GM12878 (cell line): Measurements from ENCODE around the gene AOPEP. TPM values are rescaled to one million over a fixed set of nuclear protein-coding genes. Genes with fewer than 3 reads are reported as not detected.

Experiments used
- EGR1 ChIP-seq, 2 experiments: IDR thresholded peaks; 1 replicate in 1 of 2; 2 replicates in 1 of 2; pipeline ENCODE4 v1.6.1; 2011 to 2012; ENCODE audit warnings: low read depth in 2 of 2, low read length in 2 of 2, borderline replicate concordance in 1 of 2, mild to moderate bottlenecking in 1 of 2, moderate library complexity in 1 of 2
- MEF2B ChIP-seq: fragments of 450-650 bp; IDR thresholded peaks from 2 replicates; pipeline ENCODE4 v1.6.1; 2018; ENCODE audit warnings: mild to moderate bottlenecking, moderate library complexity; ENCODE audit not compliant: partially characterized antibody, poor library complexity, severe bottlenecking
- MTA2 ChIP-seq: fragments of 450-650 bp; IDR thresholded peaks from 2 replicates; pipeline ENCODE4 v1.6.1; 2016; ENCODE audit warnings: low read depth, mild to moderate bottlenecking, moderate library complexity
- MTA3 ChIP-seq: IDR thresholded peaks from 2 replicates; pipeline ENCODE4 v1.6.1; 2012; ENCODE audit warnings: low read length, inconsistent platforms, borderline replicate concordance
- RAD21 ChIP-seq: IDR thresholded peaks from 2 replicates; pipeline ENCODE4 v1.6.1; 2011; ENCODE audit warnings: mild to moderate bottlenecking, low read depth, low read length, moderate library complexity; ENCODE audit not compliant: insufficient read depth
- RFX5 ChIP-seq: IDR thresholded peaks from 2 replicates; pipeline ENCODE4 v1.6.1; 2011; ENCODE audit warnings: low read depth, low read length, improper control_type of control experiment
- SMARCA5 ChIP-seq: fragments of 450-650 bp; IDR thresholded peaks from 2 replicates; pipeline ENCODE4 v1.6.1; 2017; ENCODE audit warnings: mild to moderate bottlenecking
- TARDBP ChIP-seq: IDR thresholded peaks from 2 replicates; pipeline ENCODE4 v1.6.1; 2016; ENCODE audit warnings: borderline replicate concordance
- polyA plus RNA-seq, 11 experiments: library from polyadenylated mRNA; depleted of rRNA in 4 of 11; unstranded in 6 of 11; stranded (reverse) in 5 of 11; fragments of >200 nt; fragmentation: Nextera tagmentation in 4 of 11; fragmentation: Illumina TruSeq in 1 of 11; extraction: Ambion mirVana in 4 of 11; extraction: Trizol in 1 of 11; gene quantifications; 1 replicate in 1 of 11; 2 replicates in 10 of 11; pipeline versions ENCODE4 v1.2.1 to v1.2.3, GENCODE V29; 2011 to 2016; ENCODE audit warnings: inconsistent platforms in 2 of 11, missing spikeins in 2 of 11, low read depth in 1 of 11
- total RNA-seq, 4 experiments: library from RNA; depleted of rRNA in 3 of 4; stranded (reverse); fragments of >200 nt in 3 of 4; fragmentation: Illumina TruSeq in 1 of 4; extraction: Trizol in 1 of 4; gene quantifications; 2 replicates each; pipeline versions ENCODE4 v1.2.1 to v1.2.3, GENCODE V29; 2013 to 2021
- TF ChIP-seq, protein P1 (sequence below): fragments of 150-350 bp; IDR thresholded peaks from 2 replicates; pipeline ENCODE4 v1.6.1; 2016; ENCODE audit warnings: low read depth, low read length
- TF ChIP-seq, protein P2 (sequence below): IDR thresholded peaks from 2 replicates; pipeline ENCODE4 v1.6.1; 2011; ENCODE audit warnings: borderline replicate concordance, low read depth, mild to moderate bottlenecking, moderate library complexity, mixed read lengths, low read length; ENCODE audit not compliant: insufficient read depth; ENCODE audit errors: extremely low read length
- TF ChIP-seq, protein P3 (sequence below): fragments of 450-650 bp; formaldehyde crosslinking; IDR thresholded peaks from 2 replicates; pipeline ENCODE4 v1.4.0; 2020; ENCODE audit warnings: mild to moderate bottlenecking, moderate library complexity

AOPEP gene
- total and polyA plus RNA-seq, 10 of the 15 experiments (the other 5 are each of a cell fraction or from before 2014, with no cell fraction given) = 2.3 to 16.9 (median 10.1) TPM

DNA sequence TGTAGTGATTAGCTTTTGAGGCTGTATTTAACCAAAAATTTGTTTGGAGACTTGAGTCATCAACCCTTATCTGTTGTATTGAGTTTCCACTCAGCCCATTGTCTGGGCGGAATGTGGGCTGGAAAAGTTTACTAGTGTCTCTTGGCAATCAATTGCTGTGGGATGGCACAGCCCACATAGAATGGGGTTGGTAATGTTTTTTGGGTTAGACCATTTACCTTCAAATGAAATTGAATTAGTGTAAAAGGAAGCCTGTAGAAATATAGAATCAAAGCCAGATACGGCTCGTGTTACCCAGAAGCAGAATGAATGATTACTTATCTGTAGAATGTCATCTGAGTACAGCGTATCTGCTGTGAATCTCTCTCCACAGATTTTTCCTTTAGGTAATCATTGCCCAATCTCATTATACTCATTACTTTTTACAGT is 142.9 kb downstream of the AOPEP start (continued):
- TF ChIP-seq, protein P1, sequence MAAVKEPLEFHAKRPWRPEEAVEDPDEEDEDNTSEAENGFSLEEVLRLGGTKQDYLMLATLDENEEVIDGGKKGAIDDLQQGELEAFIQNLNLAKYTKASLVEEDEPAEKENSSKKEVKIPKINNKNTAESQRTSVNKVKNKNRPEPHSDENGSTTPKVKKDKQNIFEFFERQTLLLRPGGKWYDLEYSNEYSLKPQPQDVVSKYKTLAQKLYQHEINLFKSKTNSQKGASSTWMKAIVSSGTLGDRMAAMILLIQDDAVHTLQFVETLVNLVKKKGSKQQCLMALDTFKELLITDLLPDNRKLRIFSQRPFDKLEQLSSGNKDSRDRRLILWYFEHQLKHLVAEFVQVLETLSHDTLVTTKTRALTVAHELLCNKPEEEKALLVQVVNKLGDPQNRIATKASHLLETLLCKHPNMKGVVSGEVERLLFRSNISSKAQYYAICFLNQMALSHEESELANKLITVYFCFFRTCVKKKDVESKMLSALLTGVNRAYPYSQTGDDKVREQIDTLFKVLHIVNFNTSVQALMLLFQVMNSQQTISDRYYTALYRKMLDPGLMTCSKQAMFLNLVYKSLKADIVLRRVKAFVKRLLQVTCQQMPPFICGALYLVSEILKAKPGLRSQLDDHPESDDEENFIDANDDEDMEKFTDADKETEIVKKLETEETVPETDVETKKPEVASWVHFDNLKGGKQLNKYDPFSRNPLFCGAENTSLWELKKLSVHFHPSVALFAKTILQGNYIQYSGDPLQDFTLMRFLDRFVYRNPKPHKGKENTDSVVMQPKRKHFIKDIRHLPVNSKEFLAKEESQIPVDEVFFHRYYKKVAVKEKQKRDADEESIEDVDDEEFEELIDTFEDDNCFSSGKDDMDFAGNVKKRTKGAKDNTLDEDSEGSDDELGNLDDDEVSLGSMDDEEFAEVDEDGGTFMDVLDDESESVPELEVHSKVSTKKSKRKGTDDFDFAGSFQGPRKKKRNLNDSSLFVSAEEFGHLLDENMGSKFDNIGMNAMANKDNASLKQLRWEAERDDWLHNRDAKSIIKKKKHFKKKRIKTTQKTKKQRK = no peak
- TF ChIP-seq, protein P2, sequence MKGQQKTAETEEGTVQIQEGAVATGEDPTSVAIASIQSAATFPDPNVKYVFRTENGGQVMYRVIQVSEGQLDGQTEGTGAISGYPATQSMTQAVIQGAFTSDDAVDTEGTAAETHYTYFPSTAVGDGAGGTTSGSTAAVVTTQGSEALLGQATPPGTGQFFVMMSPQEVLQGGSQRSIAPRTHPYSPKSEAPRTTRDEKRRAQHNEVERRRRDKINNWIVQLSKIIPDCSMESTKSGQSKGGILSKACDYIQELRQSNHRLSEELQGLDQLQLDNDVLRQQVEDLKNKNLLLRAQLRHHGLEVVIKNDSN = no peak
- TF ChIP-seq EGR1 (IDR thresholded peaks at IDR 0.05; ENCODE audit: borderline replicate concordance in 1 of 2, low read depth in 2 of 2, low read length in 2 of 2) (no peak), SMARCA5 (no peak), MEF2B (no peak), RAD21 (no peak), MTA2 (no peak), TARDBP (no peak), RFX5 (no peak), MTA3 (no peak)
- TF ChIP-seq, protein P3, sequence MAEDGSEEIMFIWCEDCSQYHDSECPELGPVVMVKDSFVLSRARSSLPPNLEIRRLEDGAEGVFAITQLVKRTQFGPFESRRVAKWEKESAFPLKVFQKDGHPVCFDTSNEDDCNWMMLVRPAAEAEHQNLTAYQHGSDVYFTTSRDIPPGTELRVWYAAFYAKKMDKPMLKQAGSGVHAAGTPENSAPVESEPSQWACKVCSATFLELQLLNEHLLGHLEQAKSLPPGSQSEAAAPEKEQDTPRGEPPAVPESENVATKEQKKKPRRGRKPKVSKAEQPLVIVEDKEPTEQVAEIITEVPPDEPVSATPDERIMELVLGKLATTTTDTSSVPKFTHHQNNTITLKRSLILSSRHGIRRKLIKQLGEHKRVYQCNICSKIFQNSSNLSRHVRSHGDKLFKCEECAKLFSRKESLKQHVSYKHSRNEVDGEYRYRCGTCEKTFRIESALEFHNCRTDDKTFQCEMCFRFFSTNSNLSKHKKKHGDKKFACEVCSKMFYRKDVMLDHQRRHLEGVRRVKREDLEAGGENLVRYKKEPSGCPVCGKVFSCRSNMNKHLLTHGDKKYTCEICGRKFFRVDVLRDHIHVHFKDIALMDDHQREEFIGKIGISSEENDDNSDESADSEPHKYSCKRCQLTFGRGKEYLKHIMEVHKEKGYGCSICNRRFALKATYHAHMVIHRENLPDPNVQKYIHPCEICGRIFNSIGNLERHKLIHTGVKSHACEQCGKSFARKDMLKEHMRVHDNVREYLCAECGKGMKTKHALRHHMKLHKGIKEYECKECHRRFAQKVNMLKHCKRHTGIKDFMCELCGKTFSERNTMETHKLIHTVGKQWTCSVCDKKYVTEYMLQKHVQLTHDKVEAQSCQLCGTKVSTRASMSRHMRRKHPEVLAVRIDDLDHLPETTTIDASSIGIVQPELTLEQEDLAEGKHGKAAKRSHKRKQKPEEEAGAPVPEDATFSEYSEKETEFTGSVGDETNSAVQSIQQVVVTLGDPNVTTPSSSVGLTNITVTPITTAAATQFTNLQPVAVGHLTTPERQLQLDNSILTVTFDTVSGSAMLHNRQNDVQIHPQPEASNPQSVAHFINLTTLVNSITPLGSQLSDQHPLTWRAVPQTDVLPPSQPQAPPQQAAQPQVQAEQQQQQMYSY (CRISPR knock-in tag) = no peak
- TF ChIP-seq, all 136 proteins: peak for 0
